Measurements from ENCODE around the gene CPA2. TPM values are rescaled to one million over a fixed set of nuclear protein-coding genes. Genes with fewer than 3 reads are reported as not detected.
"Not testable (repeated sequence)": the region's sequence is repeated elsewhere in the genome, so short reads cannot be mapped to it uniquely, and the experiment has no call there.

The CPA2 gene
- total and polyA plus RNA-seq, 2 experiments from 2014 or later: not detected

DNA sequence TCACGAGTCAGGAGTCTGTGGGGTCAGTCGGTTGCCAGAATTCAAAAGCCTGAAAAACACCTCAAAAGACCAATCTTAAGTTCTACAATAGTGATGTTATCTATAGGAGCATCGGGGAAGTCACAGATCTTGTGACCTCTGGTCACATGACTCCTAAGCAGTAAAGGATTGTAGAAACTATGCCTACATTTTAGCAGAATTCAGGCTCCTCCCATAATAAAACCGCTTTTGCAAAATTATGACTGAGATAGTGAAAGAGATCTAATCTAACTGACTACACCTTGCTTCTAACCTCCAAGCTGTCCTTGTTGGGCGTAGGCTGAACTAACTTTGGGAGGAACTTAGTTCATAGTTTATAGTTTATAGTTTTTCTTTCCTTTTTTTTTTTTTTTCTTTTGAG is 42.5 kb upstream of the CPA2 start:
- Histone ChIP-seq H3K9me2 (ENCODE audit: insufficient read depth) (peaks cover 5% of the 10 kb centered on the region; the same call in 1 of the 2 replicates), H3K27ac (ENCODE audit: low read depth) (no peak overlapping the region), H3K36me3 (ENCODE audit: insufficient read depth) (no peaks in the 10 kb centered on the region), H3K4me3 (no peak overlapping the region), H3K4me2 (no peak overlapping the region), H3K4me1 (ENCODE audit: insufficient read depth) (peaks cover 11% of the 10 kb centered on the region), H3K27me3 (ENCODE audit: insufficient read depth) (no peaks in the 10 kb centered on the region), H2AFZ (no peak overlapping the region), H4K20me1 (replicated peaks; ENCODE audit: insufficient read depth) (no peaks in the 10 kb centered on the region), H3K79me2 (replicated peaks; ENCODE audit: insufficient read depth) (no peaks in the 10 kb centered on the region), H3F3A (replicated peaks; ENCODE audit: low read depth) (no peaks in the 10 kb centered on the region)
- ATAC-seq (no peak), DNase-seq (ENCODE audit: low spot score) (no peak)
- TF ChIP-seq, protein P1, sequence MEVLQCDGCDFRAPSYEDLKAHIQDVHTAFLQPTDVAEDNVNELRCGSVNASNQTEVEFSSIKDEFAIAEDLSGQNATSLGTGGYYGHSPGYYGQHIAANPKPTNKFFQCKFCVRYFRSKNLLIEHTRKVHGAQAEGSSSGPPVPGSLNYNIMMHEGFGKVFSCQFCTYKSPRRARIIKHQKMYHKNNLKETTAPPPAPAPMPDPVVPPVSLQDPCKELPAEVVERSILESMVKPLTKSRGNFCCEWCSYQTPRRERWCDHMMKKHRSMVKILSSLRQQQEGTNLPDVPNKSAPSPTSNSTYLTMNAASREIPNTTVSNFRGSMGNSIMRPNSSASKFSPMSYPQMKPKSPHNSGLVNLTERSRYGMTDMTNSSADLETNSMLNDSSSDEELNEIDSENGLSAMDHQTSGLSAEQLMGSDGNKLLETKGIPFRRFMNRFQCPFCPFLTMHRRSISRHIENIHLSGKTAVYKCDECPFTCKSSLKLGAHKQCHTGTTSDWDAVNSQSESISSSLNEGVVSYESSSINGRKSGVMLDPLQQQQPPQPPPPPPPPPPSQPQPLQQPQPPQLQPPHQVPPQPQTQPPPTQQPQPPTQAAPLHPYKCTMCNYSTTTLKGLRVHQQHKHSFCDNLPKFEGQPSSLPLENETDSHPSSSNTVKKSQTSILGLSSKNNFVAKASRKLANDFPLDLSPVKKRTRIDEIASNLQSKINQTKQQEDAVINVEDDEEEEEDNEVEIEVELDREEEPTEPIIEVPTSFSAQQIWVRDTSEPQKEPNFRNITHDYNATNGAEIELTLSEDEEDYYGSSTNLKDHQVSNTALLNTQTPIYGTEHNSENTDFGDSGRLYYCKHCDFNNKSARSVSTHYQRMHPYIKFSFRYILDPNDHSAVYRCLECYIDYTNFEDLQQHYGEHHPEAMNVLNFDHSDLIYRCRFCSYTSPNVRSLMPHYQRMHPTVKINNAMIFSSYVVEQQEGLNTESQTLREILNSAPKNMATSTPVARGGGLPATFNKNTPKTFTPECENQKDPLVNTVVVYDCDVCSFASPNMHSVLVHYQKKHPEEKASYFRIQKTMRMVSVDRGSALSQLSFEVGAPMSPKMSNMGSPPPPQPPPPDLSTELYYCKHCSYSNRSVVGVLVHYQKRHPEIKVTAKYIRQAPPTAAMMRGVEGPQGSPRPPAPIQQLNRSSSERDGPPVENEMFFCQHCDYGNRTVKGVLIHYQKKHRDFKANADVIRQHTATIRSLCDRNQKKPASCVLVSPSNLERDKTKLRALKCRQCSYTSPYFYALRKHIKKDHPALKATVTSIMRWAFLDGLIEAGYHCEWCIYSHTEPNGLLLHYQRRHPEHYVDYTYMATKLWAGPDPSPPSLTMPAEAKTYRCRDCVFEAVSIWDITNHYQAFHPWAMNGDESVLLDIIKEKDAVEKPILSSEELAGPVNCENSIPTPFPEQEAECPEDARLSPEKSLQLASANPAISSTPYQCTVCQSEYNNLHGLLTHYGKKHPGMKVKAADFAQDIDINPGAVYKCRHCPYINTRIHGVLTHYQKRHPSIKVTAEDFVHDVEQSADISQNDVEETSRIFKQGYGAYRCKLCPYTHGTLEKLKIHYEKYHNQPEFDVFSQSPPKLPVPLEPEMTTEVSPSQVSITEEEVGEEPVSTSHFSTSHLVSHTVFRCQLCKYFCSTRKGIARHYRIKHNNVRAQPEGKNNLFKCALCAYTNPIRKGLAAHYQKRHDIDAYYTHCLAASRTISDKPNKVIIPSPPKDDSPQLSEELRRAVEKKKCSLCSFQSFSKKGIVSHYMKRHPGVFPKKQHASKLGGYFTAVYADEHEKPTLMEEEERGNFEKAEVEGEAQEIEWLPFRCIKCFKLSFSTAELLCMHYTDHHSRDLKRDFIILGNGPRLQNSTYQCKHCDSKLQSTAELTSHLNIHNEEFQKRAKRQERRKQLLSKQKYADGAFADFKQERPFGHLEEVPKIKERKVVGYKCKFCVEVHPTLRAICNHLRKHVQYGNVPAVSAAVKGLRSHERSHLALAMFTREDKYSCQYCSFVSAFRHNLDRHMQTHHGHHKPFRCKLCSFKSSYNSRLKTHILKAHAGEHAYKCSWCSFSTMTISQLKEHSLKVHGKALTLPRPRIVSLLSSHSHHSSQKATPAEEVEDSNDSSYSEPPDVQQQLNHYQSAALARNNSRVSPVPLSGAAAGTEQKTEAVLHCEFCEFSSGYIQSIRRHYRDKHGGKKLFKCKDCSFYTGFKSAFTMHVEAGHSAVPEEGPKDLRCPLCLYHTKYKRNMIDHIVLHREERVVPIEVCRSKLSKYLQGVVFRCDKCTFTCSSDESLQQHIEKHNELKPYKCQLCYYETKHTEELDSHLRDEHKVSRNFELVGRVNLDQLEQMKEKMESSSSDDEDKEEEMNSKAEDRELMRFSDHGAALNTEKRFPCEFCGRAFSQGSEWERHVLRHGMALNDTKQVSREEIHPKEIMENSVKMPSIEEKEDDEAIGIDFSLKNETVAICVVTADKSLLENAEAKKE (CRISPR knock-in tag; IDR thresholded peaks at IDR 0.05): no peak
- no peak for TF ChIP-seq ZNF114 (CRISPR knock-in tag; IDR thresholded peaks at IDR 0.05)
- TF ChIP-seq ZNF331 (CRISPR knock-in tag; IDR thresholded peaks at IDR 0.05; ENCODE audit: low read depth): no peak
- TF ChIP-seq, protein P2, sequence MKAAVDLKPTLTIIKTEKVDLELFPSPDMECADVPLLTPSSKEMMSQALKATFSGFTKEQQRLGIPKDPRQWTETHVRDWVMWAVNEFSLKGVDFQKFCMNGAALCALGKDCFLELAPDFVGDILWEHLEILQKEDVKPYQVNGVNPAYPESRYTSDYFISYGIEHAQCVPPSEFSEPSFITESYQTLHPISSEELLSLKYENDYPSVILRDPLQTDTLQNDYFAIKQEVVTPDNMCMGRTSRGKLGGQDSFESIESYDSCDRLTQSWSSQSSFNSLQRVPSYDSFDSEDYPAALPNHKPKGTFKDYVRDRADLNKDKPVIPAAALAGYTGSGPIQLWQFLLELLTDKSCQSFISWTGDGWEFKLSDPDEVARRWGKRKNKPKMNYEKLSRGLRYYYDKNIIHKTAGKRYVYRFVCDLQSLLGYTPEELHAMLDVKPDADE (IDR thresholded peaks at IDR 0.05): no peak
- no peak for TF ChIP-seq NANOG (IDR thresholded peaks at IDR 0.05; ENCODE audit: borderline replicate concordance)
- TF ChIP-seq EZH2phosphoT487 (IDR thresholded peaks at IDR 0.05; ENCODE audit: unreplicated experiment): no peak
- TF ChIP-seq, protein P3, sequence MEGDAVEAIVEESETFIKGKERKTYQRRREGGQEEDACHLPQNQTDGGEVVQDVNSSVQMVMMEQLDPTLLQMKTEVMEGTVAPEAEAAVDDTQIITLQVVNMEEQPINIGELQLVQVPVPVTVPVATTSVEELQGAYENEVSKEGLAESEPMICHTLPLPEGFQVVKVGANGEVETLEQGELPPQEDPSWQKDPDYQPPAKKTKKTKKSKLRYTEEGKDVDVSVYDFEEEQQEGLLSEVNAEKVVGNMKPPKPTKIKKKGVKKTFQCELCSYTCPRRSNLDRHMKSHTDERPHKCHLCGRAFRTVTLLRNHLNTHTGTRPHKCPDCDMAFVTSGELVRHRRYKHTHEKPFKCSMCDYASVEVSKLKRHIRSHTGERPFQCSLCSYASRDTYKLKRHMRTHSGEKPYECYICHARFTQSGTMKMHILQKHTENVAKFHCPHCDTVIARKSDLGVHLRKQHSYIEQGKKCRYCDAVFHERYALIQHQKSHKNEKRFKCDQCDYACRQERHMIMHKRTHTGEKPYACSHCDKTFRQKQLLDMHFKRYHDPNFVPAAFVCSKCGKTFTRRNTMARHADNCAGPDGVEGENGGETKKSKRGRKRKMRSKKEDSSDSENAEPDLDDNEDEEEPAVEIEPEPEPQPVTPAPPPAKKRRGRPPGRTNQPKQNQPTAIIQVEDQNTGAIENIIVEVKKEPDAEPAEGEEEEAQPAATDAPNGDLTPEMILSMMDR (conservative IDR thresholded peaks at IDR 0.05; ENCODE audit: low read depth in 2 of 2): no peak
- no peak for TF ChIP-seq POLR2AphosphoS5 (IDR thresholded peaks at IDR 0.05; ENCODE audit: low read depth)
- TF ChIP-seq JUNB (IDR thresholded peaks at IDR 0.05; ENCODE audit: unreplicated experiment): no peak
- TF ChIP-seq EZH2 (IDR thresholded peaks at IDR 0.05; ENCODE audit: low read depth, unreplicated experiment): no peak
- H3K4me1 Mint-ChIP-seq: peaks cover 3% of the 10 kb centered on the region; the same call in 2 of the 3 replicates
- H3K27me3 Mint-ChIP-seq (ENCODE audit: insufficient read depth, low read depth, poor library complexity): no peaks in the 10 kb centered on the region
- no peak overlapping the region for H3K27ac Mint-ChIP-seq
- no peak overlapping the region for H3K4me3 Mint-ChIP-seq
- H3K9me3 Mint-ChIP-seq: no peaks in the 10 kb centered on the region; the same call in 2 of the 3 replicates
- H3K36me3 Mint-ChIP-seq (ENCODE audit: low read depth): no peaks in the 10 kb centered on the region

DNA sequence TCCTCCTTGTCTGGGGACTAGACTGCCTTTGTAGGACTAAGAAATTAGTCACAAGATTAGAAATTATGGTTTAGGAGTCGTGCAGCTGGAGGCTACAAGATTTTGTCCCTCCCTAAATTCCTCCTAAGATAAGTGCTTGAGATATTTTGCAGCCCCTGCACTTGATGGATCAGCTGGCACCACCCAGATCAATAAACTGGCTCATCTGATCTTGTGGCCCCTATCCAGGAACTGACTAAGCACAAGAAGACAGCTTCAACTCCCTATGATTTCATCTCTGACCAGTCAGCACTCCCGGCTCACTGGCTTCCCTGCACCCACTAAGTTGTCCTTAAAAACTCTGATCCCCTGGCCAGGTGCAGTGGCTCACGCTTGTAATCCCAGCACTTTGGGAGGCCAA is 41.7 kb upstream of the CPA2 start:
- not testable (repeated sequence) for H4K20me1 ChIP-seq (replicated peaks; ENCODE audit: insufficient read depth); DNase-seq (ENCODE audit: low spot score); H3K4me3 ChIP-seq; H3K4me2 ChIP-seq; H3K9me2 ChIP-seq (ENCODE audit: insufficient read depth); H3F3A ChIP-seq (replicated peaks; ENCODE audit: low read depth); H3K27me3 Mint-ChIP-seq (ENCODE audit: insufficient read depth, low read depth, poor library complexity); H3K4me3 Mint-ChIP-seq; H3K27me3 ChIP-seq (ENCODE audit: insufficient read depth); H3K79me2 ChIP-seq (replicated peaks; ENCODE audit: insufficient read depth); H3K27ac Mint-ChIP-seq; H3K36me3 Mint-ChIP-seq (ENCODE audit: low read depth); ATAC-seq; H3K4me1 Mint-ChIP-seq; H3K9me3 Mint-ChIP-seq; H3K27ac ChIP-seq (ENCODE audit: low read depth); H3K36me3 ChIP-seq (ENCODE audit: insufficient read depth)
- peaks cover 11% of the 10 kb centered on the region for H3K4me1 ChIP-seq (ENCODE audit: insufficient read depth)
- H2AFZ ChIP-seq: peak overlapping the region; percentile 47; the same call in 1 of the 2 replicates
